SK-N-SH (cell line): ENCODE data around the gene SURF4. TPM values are rescaled to one million over a fixed set of nuclear protein-coding genes. Genes with fewer than 3 reads are reported as not detected.
"Not testable (repeated sequence)": the region's sequence is repeated elsewhere in the genome, so short reads cannot be mapped to it uniquely, and the experiment has no call there.

Experiments used
- CTCF ChIA-PET: fragments of 300-600, 350-600 bp; formaldehyde crosslinking; extraction: SDS; loops from one replicate; lab custom pipeline; 2021; lab: Yijun Ruan, JAX
- POLR2A ChIA-PET: fragments of 350-600 bp; sonication (Branson Sonifier 250); formaldehyde crosslinking; extraction: SDS; loops from one replicate; lab custom pipeline; 2020; ENCODE audit warnings: antibody characterized with exemption, inconsistent platforms; lab: Yijun Ruan, JAX
- DNase-seq: peaks from one replicate; pipeline ENCODE4 v3.0.0; 2012
- H2AFZ ChIP-seq: fragments of 200-600 bp; sonication (generic); 2 replicates; pipeline ENCODE4 v1.8.1; 2016; ENCODE audit warnings: antibody characterized with exemption, mild to moderate bottlenecking, low read depth
- H3F3A ChIP-seq: fragments of 200-600 bp; sonication (generic); replicated peaks from 2 replicates; pipeline ENCODE3; 2016; ENCODE audit warnings: antibody characterized with exemption, mild to moderate bottlenecking; ENCODE audit not compliant: insufficient read depth
- H3K27ac ChIP-seq, 2 experiments: fragments of 200-500 bp in 1 of 2; fragments of 200-600 bp in 1 of 2; sonication (Bioruptor generic) in 1 of 2; sonication (generic), shearing (Covaris generic) in 1 of 2; 2 replicates each; pipeline versions ENCODE4 v1.5.1 to v1.6.1; 2014 to 2016; ENCODE audit warnings: low read depth in 2 of 2, inconsistent platforms in 1 of 2, low read length in 1 of 2, mild to moderate bottlenecking in 1 of 2, mixed read lengths in 1 of 2
- H3K27me3 ChIP-seq: fragments of 200-600 bp; sonication (generic), shearing (Covaris generic); 2 replicates; pipeline ENCODE4 v1.6.1; 2016; ENCODE audit warnings: mixed run types; ENCODE audit not compliant: insufficient read depth
- H3K36me3 ChIP-seq, 2 experiments: fragments of 200-500 bp in 1 of 2; fragments of 200-600 bp in 1 of 2; sonication (Bioruptor generic) in 1 of 2; sonication (generic) in 1 of 2; replicated peaks in 1 of 2; 2 replicates each; pipeline versions ENCODE3 to v1.5.1; 2014 to 2016; ENCODE audit warnings: low read length in 1 of 2, mild to moderate bottlenecking in 1 of 2; ENCODE audit not compliant: insufficient read depth in 2 of 2, control insufficient read depth in 1 of 2
- H3K4me1 ChIP-seq, 2 experiments: fragments of 200-500 bp in 1 of 2; fragments of 200-600 bp in 1 of 2; sonication (Bioruptor generic) in 1 of 2; sonication (generic), shearing (Covaris generic) in 1 of 2; 2 replicates each; pipeline versions ENCODE4 v1.5.1 to v1.6.1; 2014 to 2016; ENCODE audit warnings: low read depth in 1 of 2, low read length in 1 of 2, mixed run types in 1 of 2; ENCODE audit not compliant: insufficient read depth in 2 of 2, control insufficient read depth in 1 of 2
- H3K4me2 ChIP-seq: fragments of 200-600 bp; sonication (generic), shearing (Covaris generic); 2 replicates; pipeline ENCODE4 v1.6.1; 2017; ENCODE audit warnings: mixed run types
- H3K4me3 ChIP-seq, 2 experiments: fragments of 200-500 bp in 1 of 2; fragments of 200-600 bp in 1 of 2; sonication (Bioruptor generic) in 1 of 2; sonication (generic), shearing (Covaris generic) in 1 of 2; 2 replicates each; pipeline versions ENCODE4 v1.5.1 to v1.8.1; 2014 to 2016; ENCODE audit warnings: low read depth in 2 of 2, inconsistent platforms in 1 of 2, low read length in 1 of 2, mild to moderate bottlenecking in 1 of 2, mixed read lengths in 1 of 2, moderate library complexity in 1 of 2
- H3K79me2 ChIP-seq: fragments of 200-600 bp; sonication (generic); 2 replicates; pipeline ENCODE4 v1.8.1; 2017; ENCODE audit warnings: mild to moderate bottlenecking; ENCODE audit not compliant: insufficient read depth
- H3K9ac ChIP-seq: fragments of 200-600 bp; sonication (generic); 2 replicates; pipeline ENCODE4 v1.6.1; 2017; ENCODE audit warnings: mixed run types
- H3K9me2 ChIP-seq: fragments of 200-600 bp; sonication (generic); 2 replicates; pipeline ENCODE4 v1.6.1; 2017; ENCODE audit warnings: mixed run types
- H3K9me3 ChIP-seq: fragments of 200-600 bp; sonication (generic); 2 replicates; pipeline ENCODE4 v1.6.1; 2017; ENCODE audit warnings: mixed run types, mild to moderate bottlenecking, moderate library complexity
- H4K20me1 ChIP-seq: fragments of 200-600 bp; sonication (generic); 2 replicates; pipeline ENCODE4 v1.6.1; 2017; ENCODE audit warnings: mild to moderate bottlenecking, mixed run types; ENCODE audit not compliant: insufficient read depth
- CHD2 ChIP-seq: fragments of 150-350 bp; IDR thresholded peaks from 2 replicates; pipeline ENCODE4 v1.6.1; 2018; ENCODE audit warnings: low read length; ENCODE audit not compliant: partially characterized antibody
- EP300 ChIP-seq, 2 experiments: IDR thresholded peaks; 2 replicates each; pipeline versions ENCODE4 v1.4.0 to v1.6.1; 2012; ENCODE audit warnings: borderline replicate concordance in 1 of 2, low read depth in 1 of 2, low read length in 1 of 2
- FOSL2 ChIP-seq: IDR thresholded peaks from 2 replicates; pipeline ENCODE4 v1.4.0; 2012; ENCODE audit warnings: low read depth, mild to moderate bottlenecking, moderate library complexity, borderline replicate concordance
- FOXJ3 ChIP-seq: sonication (generic); formaldehyde crosslinking; IDR thresholded peaks from 2 replicates; pipeline ENCODE4 v1.5.1; 2020; ENCODE audit warnings: mild to moderate bottlenecking, missing genetic modification reagents
- IRF3 ChIP-seq: fragments of 150-350 bp; IDR thresholded peaks from 2 replicates; pipeline ENCODE4 v1.6.1; 2016; ENCODE audit warnings: mild to moderate bottlenecking, low read depth, low read length
- MAX ChIP-seq: IDR thresholded peaks from 2 replicates; pipeline ENCODE4 v1.4.0; 2012; ENCODE audit warnings: low read depth
- MEF2A ChIP-seq: IDR thresholded peaks from 2 replicates; pipeline ENCODE4 v1.4.0; 2012; ENCODE audit warnings: low read depth, borderline replicate concordance
- MXI1 ChIP-seq: IDR thresholded peaks from 2 replicates; pipeline ENCODE4 v1.6.1; 2012; ENCODE audit warnings: mild to moderate bottlenecking, low read depth, low read length, improper control_type of control experiment
- NFIC ChIP-seq: IDR thresholded peaks from 2 replicates; pipeline ENCODE4 v1.4.0; 2012; ENCODE audit warnings: borderline replicate concordance
- NRF1 ChIP-seq: IDR thresholded peaks from 2 replicates; pipeline ENCODE4 v1.6.1; 2012; ENCODE audit warnings: low read depth, mild to moderate bottlenecking, low read length
- REST ChIP-seq: IDR thresholded peaks from 2 replicates; pipeline ENCODE4 v1.6.1; 2012; ENCODE audit warnings: mild to moderate bottlenecking, low read depth, low read length, moderate library complexity
- RFX5 ChIP-seq: IDR thresholded peaks from 2 replicates; pipeline ENCODE4 v1.6.1; 2012; ENCODE audit warnings: mild to moderate bottlenecking, improper control_type of control experiment, low read length
- RXRA ChIP-seq: IDR thresholded peaks from 2 replicates; pipeline ENCODE4 v1.4.0; 2012; ENCODE audit warnings: low read depth, mild to moderate bottlenecking, borderline replicate concordance
- SIN3A ChIP-seq: IDR thresholded peaks from 2 replicates; pipeline ENCODE4 v1.6.1; 2012; ENCODE audit warnings: low read depth, mild to moderate bottlenecking, low read length, moderate library complexity, borderline replicate concordance
- TAF1 ChIP-seq: IDR thresholded peaks from 2 replicates; pipeline ENCODE4 v1.6.1; 2012; ENCODE audit warnings: low read depth, mild to moderate bottlenecking, low read length, moderate library complexity, borderline replicate concordance
- TCF12 ChIP-seq: IDR thresholded peaks from 2 replicates; pipeline ENCODE4 v1.4.0; 2012
- YY1 ChIP-seq: IDR thresholded peaks from 2 replicates; pipeline ENCODE4 v1.4.0; 2012; ENCODE audit warnings: low read depth, mild to moderate bottlenecking
- WGBS: methylation state at CpG from one replicate; pipeline ENCODE4 v1.1.6; 2017; ENCODE audit warnings: low lambda C conversion rate; 5-methylcytosine and 5-hydroxymethylcytosine counted together
- polyA plus RNA-seq, 3 experiments: library from polyadenylated mRNA; depleted of rRNA; stranded (reverse); fragments of >200 nt; gene quantifications; 2 replicates each; pipeline ENCODE4 v1.2.3, GENCODE V29; 2012
- small RNA-seq, 7 experiments: library from RNA; depleted of rRNA; stranded (forward); fragments of <200 nt; gene quantifications; one replicate each; pipeline ENCODE3, GENCODE V24; 2012

The SURF4 gene
- polyA plus RNA-seq, 1 of the 3 experiments (the other 2 are of a cell fraction) = 165 TPM

GRCh38 chr9:133317551-133317950, 58.3 kb downstream of the SURF4 start:
- CTCF ChIA-PET, H3K27me3 ChIP-seq, H2AFZ ChIP-seq, H3K36me3 ChIP-seq, POLR2A ChIA-PET, H3F3A ChIP-seq, H3K79me2 ChIP-seq, H3K4me2 ChIP-seq, H3K9me3 ChIP-seq, DNase-seq, H3K9me2 ChIP-seq, H3K27ac ChIP-seq, H3K4me3 ChIP-seq, H4K20me1 ChIP-seq, H3K9ac ChIP-seq, H3K4me1 ChIP-seq: not testable (repeated sequence)
- WGBS = 23% methylated on average over 5 of the region's 13 CpGs

GRCh38 chr9:133315997-133316396, 59.9 kb downstream of the SURF4 start:
- WGBS = 33% methylated on average over 2 of the region's 2 CpGs
- no peak overlapping the region for H3K4me2 ChIP-seq
- no peaks in the 10 kb centered on the region for H3K79me2 ChIP-seq
- no peaks in the 10 kb centered on the region for H4K20me1 ChIP-seq
- no peak overlapping the region for H3K9ac ChIP-seq
- no peaks in the 10 kb centered on the region for H3K27me3 ChIP-seq
- DNase-seq = no peak
- POLR2A ChIA-PET = no interaction called here
- H3K9me2 ChIP-seq = no peaks in the 10 kb centered on the region
- no peaks in the 10 kb centered on the region for H3K9me3 ChIP-seq
- CTCF ChIA-PET = no interaction called here
- H3K27ac ChIP-seq = no peak overlapping the region
- H3K4me3 ChIP-seq = no peak overlapping the region
- H3F3A ChIP-seq = no peaks in the 10 kb centered on the region
- no peaks in the 10 kb centered on the region for H3K36me3 ChIP-seq
- H2AFZ ChIP-seq = no peak overlapping the region
- TF ChIP-seq MEF2A = no peak
- TF ChIP-seq REST = no peak
- TF ChIP-seq FOSL2 = no peak
- no peak for TF ChIP-seq CHD2
- no peak for TF ChIP-seq SIN3A
- no peak for TF ChIP-seq NFIC
- TF ChIP-seq FOXJ3 = no peak
- TF ChIP-seq EP300 (IDR thresholded peaks at IDR 0.05; ENCODE audit: borderline replicate concordance in 1 of 2, low read depth in 1 of 2, low read length in 1 of 2) = no peak
- no peak for TF ChIP-seq IRF3
- TF ChIP-seq MXI1 = no peak
- TF ChIP-seq RFX5 = no peak
- TF ChIP-seq TAF1 = no peak
- no peak for TF ChIP-seq TCF12
- no peak for TF ChIP-seq YY1
- TF ChIP-seq MAX = no peak
- TF ChIP-seq NRF1 = no peak
- no peak for TF ChIP-seq RXRA
- H3K4me1 ChIP-seq = no peaks in the 10 kb centered on the region

Small RNA genes lying within 50 kb of the gene (small RNA-seq; reads per million reads assigned to genes)
- gene RF00019 (0 reads per million in 7 experiments), gene SNORD24 (0 reads per million in 7 experiments), gene SNORD36A (0 reads per million in 7 experiments), gene SNORD36B (0 reads per million in 7 experiments), gene SNORD36C (0 reads per million in 7 experiments)

Other genes with a start within 250 kb of the SURF4 start
- gene GBGT1, start 212.1 kb downstream of the SURF4 start, polyA plus RNA-seq (2012; rRNA removed) = 0.45 and 0.51 TPM in 2 replicates
- gene OBP2B, start 166.8 kb downstream of the SURF4 start, polyA plus RNA-seq (2012; rRNA removed) = not detected in 2 replicates
- gene ABO, start 100.9 kb downstream of the SURF4 start, polyA plus RNA-seq (2012; rRNA removed) = not detected in 2 replicates
- 42.1 and 44.5 TPM in 2 replicates for gene SURF6, start 39.9 kb downstream of the SURF4 start, polyA plus RNA-seq (2012; rRNA removed)
- gene MED22, start 27.9 kb downstream of the SURF4 start, polyA plus RNA-seq (2012; rRNA removed) = 23.0 and 27.9 TPM in 2 replicates
- 3,936 and 4,121 TPM in 2 replicates for gene RPL7A, start 27.8 kb downstream of the SURF4 start, polyA plus RNA-seq (2012; rRNA removed)
- gene SURF1, start 19.6 kb downstream of the SURF4 start, polyA plus RNA-seq (2012; rRNA removed) = 97.9 and 103 TPM in 2 replicates
- 35.7 and 46.8 TPM in 2 replicates for gene SURF2, start 19.5 kb downstream of the SURF4 start, polyA plus RNA-seq (2012; rRNA removed)
- gene STKLD1, start 306 bp upstream of the SURF4 start, polyA plus RNA-seq (2012; rRNA removed) = 2.3 and 2.5 TPM in 2 replicates
- gene REXO4, start 42.0 kb upstream of the SURF4 start, polyA plus RNA-seq (2012; rRNA removed) = 34.2 and 37.3 TPM in 2 replicates
- 10.6 and 12.3 TPM in 2 replicates for gene ADAMTS13, start 46.3 kb upstream of the SURF4 start, polyA plus RNA-seq (2012; rRNA removed)
- 15.2 and 16.8 TPM in 2 replicates for gene CACFD1, start 83.9 kb upstream of the SURF4 start, polyA plus RNA-seq (2012; rRNA removed)
- 5.2 and 7.7 TPM in 2 replicates for gene SLC2A6, start 103.0 kb upstream of the SURF4 start, polyA plus RNA-seq (2012; rRNA removed)
- not detected in 2 replicates for gene MYMK, start 148.9 kb upstream of the SURF4 start, polyA plus RNA-seq (2012; rRNA removed)
- gene ADAMTSL2, start 158.6 kb upstream of the SURF4 start, polyA plus RNA-seq (2012; rRNA removed) = 0.21 and 0.31 TPM in 2 replicates
- gene FAM163B, start 233.3 kb upstream of the SURF4 start, polyA plus RNA-seq (2012; rRNA removed) = 0.05 and 0.15 TPM in 2 replicates